HG03280 (cell line): ENCODE data around the gene OR4E1.
"Not testable (repeated sequence)": the region's sequence is repeated elsewhere in the genome, so short reads cannot be mapped to it uniquely, and the experiment has no call there.

Experiments used
- ATAC-seq: cut with Tn5 transposase; IDR thresholded peaks from one replicate; pipeline ENCODE4 v1.9.1; 2021; ENCODE audit warnings: mild to moderate bottlenecking, moderate library complexity; ENCODE audit not compliant: unreplicated experiment

The OR4E1 gene

DNA sequence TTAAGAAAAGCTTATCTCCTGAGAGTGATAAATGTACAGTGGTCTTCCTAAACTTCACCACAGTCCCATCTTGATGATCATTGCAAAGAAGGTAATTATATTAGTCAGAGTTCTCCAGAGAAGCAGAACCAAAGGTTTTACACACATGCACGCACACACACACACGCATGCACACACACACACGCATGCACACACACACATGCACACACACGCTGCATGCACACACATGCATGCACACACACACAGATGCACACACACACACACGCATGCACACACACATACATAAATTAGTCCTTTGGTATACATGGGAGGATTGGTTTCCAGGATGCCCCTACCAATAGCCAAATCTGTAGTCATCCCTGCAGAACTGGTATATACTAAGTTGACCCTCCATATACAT lies 19.4 kb downstream of the OR4E1 start:
- ATAC-seq = no peak

DNA sequence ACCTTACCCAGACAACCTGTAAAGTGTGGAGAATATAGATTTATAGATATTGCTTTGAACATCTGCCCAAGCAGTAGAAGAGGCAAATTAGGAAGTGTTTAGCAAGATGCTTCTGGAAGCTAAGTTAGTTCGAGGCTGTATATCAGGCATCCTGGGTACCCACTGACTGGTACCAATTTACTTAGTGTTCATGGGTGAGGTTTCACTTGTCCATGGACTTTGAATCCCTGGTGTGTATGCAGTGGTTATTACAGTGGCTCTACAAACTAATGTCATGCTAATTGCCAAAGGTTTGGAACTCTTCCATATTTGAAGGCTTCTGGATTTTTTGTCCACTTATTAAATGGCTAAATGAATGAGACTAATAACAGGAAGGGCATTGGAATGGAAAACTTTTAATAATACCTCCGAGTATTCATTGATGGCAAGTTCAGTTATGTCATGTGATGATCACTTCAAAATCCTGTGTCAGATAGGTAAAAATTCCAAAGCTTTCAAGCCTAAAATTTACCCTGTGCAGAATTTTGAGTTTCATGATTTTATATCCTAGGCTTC lies 20.2 kb downstream of the OR4E1 start, which contains the start of gene OR4E2:
Gene OR4E2 (plus strand): TSS at position 505 of the 555 bp plus-strand sequence. CDS start 11,248 bp downstream, outside the sequence.
- no peak for ATAC-seq

DNA sequence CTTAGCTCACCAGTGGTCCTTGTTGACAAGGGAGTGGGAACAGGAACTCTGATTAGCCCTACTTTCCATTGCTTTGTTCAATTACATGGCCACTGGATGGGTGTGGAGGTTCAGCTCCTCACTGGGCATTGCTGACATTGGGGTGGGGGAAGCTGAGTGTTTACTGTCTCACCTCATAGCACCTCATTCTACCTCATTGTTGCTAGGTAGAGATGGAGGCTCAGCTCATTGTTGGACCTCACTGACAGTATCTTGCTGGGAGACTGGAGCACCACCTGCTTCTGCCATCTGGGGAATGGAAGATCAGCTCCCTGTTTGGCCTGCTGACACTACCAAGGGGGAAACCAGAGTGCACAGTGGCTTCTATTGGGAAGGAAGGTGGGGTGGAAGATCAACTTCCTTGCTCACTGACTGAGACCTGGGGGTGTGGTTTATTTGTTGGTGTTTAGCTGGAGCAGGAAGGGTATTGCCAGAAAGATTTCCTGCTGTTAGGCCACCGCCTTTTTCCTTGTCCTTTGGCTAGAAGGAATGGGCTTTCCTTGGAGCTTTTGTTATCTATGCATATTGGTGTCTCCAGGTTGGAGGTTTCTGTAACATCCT lies 21.3 kb downstream of the OR4E1 start:
- ATAC-seq = no peak

DNA sequence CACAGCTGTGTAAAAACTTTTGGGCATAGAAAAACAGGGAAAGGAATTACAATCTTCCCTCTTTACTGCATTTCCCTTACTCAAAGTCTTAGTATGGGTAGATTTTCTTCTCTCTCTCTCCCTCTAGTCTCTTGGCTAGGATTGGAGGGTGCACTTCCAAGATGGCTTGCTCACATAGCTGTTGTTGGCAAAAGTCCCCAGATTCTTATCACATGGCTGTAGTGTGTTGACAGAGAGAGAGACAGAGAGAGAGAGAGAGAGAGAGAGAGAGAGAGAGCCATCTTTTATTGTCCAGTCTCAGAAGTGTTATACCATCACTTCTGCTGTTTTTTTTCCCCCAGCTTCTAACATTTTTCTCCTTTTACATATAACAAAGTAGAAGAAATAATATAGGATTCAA lies 26.2 kb downstream of the OR4E1 start:
- no peak for ATAC-seq

DNA sequence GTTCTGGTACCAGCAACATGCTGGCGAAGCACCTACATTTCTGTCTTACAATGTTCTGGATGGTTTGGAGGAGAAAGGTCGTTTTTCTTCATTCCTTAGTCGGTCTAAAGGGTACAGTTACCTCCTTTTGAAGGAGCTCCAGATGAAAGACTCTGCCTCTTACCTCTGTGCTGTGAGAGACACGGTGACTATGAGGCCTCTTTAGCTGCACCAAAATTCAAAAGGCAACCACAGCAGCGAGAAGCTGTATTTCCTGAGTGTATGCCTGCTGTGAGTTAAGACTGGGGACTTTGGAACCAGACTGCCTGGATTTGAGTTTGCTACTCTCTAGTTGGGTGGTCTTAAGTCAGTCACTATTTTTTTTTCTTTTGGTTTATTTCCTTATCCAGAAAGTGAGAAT lies 30.2 kb downstream of the OR4E1 start:
- ATAC-seq = no peak

DNA sequence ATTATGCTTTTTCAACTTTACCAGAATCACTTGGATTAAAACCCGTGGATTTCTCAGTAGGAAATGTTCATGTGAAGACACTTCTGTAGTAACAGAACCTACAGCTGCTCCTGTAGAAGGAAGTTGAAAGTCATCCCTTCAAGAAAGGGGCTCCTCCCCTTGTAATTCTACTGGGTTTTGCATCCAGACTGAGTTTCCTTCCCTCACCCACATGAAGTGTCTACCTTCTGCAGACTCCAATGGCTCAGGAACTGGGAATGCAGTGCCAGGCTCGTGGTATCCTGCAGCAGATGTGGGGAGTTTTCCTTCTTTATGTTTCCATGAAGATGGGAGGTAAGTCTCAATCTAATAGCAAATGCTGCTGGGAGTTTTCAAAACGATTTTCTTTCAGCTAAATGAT lies 30.9 kb downstream of the OR4E1 start:
- no peak for ATAC-seq

DNA sequence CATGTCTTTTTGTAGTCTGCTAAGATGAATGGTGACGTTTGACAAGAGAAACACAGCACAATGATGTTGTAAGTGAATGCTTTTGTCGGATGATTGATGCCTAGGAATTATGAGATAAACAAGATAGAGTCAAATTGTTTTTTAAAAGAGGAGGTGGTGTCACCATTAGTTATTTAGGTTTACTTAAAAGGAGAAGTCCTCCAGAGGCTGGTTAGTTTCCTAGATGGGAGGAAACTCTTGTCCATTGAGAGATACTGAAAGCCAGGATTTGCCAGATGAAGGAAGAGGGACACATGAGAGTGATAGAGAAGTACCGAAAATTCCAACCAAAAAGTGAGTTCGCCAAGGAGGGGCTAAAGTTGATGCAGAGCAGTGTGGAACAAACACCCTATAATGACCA lies 38.8 kb downstream of the OR4E1 start, which contains the start of gene OR10G2:
Gene OR10G2 (minus strand): TSS at position 101 of the 400 bp plus-strand sequence. CDS start 98 bp downstream, at position 3.
- no peak for ATAC-seq

DNA sequence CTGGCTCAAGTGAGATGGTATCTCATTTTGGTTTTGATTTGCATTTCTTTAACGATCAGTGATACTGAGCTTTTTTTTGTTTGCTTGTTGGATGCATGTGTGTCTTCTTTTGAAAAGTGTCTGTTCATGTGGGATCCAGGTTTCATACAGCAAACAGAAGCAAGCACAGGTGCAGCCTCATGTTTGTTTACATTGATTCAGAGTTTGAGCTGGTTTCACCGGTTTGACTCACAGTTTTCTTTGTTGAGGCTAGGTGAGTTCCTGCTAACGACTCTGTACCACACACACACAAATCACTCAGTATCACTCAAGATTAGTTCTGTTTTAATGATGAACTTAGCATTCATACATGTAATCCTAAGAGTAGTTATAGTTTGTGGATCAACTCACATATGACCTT lies 42.5 kb downstream of the OR4E1 start:
- no peak for ATAC-seq

DNA sequence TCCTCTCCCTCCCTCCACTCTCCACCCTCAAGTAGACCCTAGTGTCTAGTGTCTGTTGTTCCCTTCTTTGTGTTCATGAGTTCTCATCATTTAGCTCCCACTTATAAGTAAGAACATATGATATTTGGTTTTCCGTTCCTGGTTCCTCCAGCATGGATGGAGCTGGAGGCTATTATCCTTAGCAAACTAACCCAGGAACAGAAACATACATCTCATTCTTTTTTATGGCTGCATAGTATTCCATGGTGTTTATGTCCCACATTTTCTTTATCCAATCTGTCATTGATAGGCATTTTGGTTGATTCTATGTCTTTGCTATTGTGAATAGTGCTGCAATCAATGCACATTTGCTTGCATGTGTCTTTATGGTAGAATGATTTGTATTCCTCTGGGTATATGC lies 43.1 kb downstream of the OR4E1 start:
- not testable (repeated sequence) for ATAC-seq

DNA sequence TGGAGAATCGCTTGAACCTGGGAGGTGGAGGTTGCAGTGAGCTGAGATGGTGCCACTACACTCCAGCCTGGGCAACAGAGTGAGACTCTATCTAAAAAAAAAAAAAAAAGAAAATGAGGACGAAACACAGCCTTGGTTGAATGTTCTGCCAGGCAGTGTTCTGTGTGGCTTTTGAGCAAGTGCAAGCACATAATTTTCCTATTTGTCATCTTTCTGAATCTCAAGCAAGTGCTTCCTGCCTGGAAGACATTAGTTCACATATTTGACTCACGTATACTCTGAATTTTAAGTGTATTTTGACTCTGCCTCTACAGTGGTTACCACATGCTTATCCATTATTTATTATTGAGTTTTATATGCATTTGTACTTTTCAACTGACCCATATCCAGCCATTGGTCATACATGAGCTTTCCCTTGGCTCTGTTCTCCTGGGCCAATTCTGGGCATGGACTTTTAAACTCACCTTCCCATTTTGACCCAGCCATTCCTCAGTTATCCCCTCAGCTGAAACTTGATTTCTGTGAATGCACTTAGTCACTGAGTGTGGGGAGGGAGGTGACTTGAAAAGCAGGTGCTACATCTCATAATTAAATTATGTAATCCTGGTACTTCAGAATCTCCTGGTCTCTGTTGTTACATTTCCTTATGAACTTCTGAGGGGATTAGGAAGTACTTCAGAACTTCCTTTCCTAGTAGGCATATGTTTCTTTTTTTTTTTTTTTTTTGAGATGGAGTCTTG lies 47.0 kb downstream of the OR4E1 start:
- no peak for ATAC-seq
